ENCODE measurements around the gene MTHFD1L. TPM values are rescaled to one million over a fixed set of nuclear protein-coding genes. Genes with fewer than 3 reads are reported as not detected.
"Not testable (repeated sequence)": the region's sequence is repeated elsewhere in the genome, so short reads cannot be mapped to it uniquely, and the experiment has no call there.

Gene MTHFD1L
- total and polyA plus RNA-seq, 11 donors, result 1.1 to 13.2 (median 4.2) TPM

- intact Hi-C loops (cut with DNase I), result no loop called here
- 85 to 96% (median 95%) methylated on average over 5 of the region's 5 CpGs for WGBS, 4 donors
- ATAC-seq, result no peak
Measured at GRCh38 chr6:151113641-151114040, 248.1 kb downstream of the MTHFD1L start.

GRCh38 chr6:151118461-151119123 lies 253.1 kb downstream of the MTHFD1L start:
- Histone ChIP-seq H3K36me3 (no peaks in the 10 kb centered on the region), H3K27ac (no peak overlapping the region), H3K4me3 (no peak overlapping the region), H3K27me3 (no peaks in the 10 kb centered on the region), H3K9me3 (no peaks in the 10 kb centered on the region), H3K4me1 (peaks cover 0 to 9% (median 2%) of the 10 kb centered on the region in 12 donors)
- ATAC-seq, result no peak
- no peak for TF ChIP-seq POLR2A (IDR thresholded peaks at IDR 0.05)
- TF ChIP-seq CTCF (IDR thresholded peaks at IDR 0.05), result no peak
- WGBS, 4 donors, result 72 to 88% (median 79%) methylated on average over 8 of the region's 8 CpGs
- intact Hi-C loops (cut with DNase I), result no loop called here
- no peak for DNase-seq

More at GRCh38 chr6:151113641-151114040, 248.1 kb downstream of the MTHFD1L start:
- H3K27ac ChIP-seq, result no peak overlapping the region
- no peak overlapping the region for H3K4me3 ChIP-seq
- H3K4me1 ChIP-seq, result no peaks in the 10 kb centered on the region
- no peaks in the 10 kb centered on the region for H3K27me3 ChIP-seq
- DNase-seq, result no peak
- H3K36me3 ChIP-seq, result no peaks in the 10 kb centered on the region
- no peaks in the 10 kb centered on the region for H3K9me3 ChIP-seq
- TF ChIP-seq POLR2A (IDR thresholded peaks at IDR 0.05), result no peak

- intact Hi-C loops (cut with DNase I), result no loop called here
- TF ChIP-seq POLR2A (IDR thresholded peaks at IDR 0.05) (no peak), CTCF (IDR thresholded peaks at IDR 0.05) (no peak)
- peaks cover 0 to 9% (median 2%) of the 10 kb centered on the region in 12 donors for H3K4me1 ChIP-seq
- no peaks in the 10 kb centered on the region for H3K36me3 ChIP-seq
- DNase-seq (no peak), ATAC-seq (no peak)
- no peaks in the 10 kb centered on the region for H3K27me3 ChIP-seq
- H3K27ac ChIP-seq, result peak overlapping the region in 1 of 12 donors; percentile 32
- no peaks in the 10 kb centered on the region for H3K9me3 ChIP-seq
- WGBS, 4 donors, result 90 to 93% (median 92%) methylated on average over 11 of the region's 11 CpGs
- H3K4me3 ChIP-seq, result no peak overlapping the region
Measured at GRCh38 chr6:151119823-151120524, 254.5 kb downstream of the MTHFD1L start.

GRCh38 chr6:151121900-151122299 lies 256.4 kb downstream of the MTHFD1L start:
- H3K4me3 ChIP-seq, result no peak overlapping the region
- H3K27me3 ChIP-seq, result no peaks in the 10 kb centered on the region
- DNase-seq, result peak; percentile 71 to 87 (median 72)
- TF ChIP-seq CTCF (IDR thresholded peaks at IDR 0.05), result no peak
- no peak for TF ChIP-seq POLR2A (IDR thresholded peaks at IDR 0.05)
- intact Hi-C loops (cut with DNase I), result no loop called here
- peak overlapping the region in 1 of 12 donors; percentile 32 for H3K27ac ChIP-seq
- peak; percentile 66 to 92 (median 79) for ATAC-seq
- 59 to 78% (median 73%) methylated on average over 1 of the region's 1 CpG for WGBS, 4 donors
- no peaks in the 10 kb centered on the region for H3K9me3 ChIP-seq
- H3K36me3 ChIP-seq, result no peaks in the 10 kb centered on the region
- H3K4me1 ChIP-seq, result peaks cover 0 to 9% (median 2%) of the 10 kb centered on the region in 12 donors

- WGBS, 4 donors, result 94 to 98% (median 96%) methylated on average over 8 of the region's 8 CpGs
- not testable (repeated sequence) for H3K4me1 ChIP-seq, H3K4me3 ChIP-seq, H3K9me3 ChIP-seq, ATAC-seq, H3K27ac ChIP-seq, DNase-seq, H3K27me3 ChIP-seq, H3K36me3 ChIP-seq
- intact Hi-C loops (cut with DNase I), result loop anchor here in 1 of 10 donors (2.0 kb wide), 1 partner anchor 29 kb away; no protein-coding TSS in a partner anchor
Measured at GRCh38 chr6:151123641-151124040, 258.1 kb downstream of the MTHFD1L start.

GRCh38 chr6:151125242-151125641 lies 259.7 kb downstream of the MTHFD1L start:
- not testable (repeated sequence) for H3K27me3 ChIP-seq, DNase-seq, H3K4me3 ChIP-seq, H3K27ac ChIP-seq, ATAC-seq, H3K9me3 ChIP-seq, H3K36me3 ChIP-seq, H3K4me1 ChIP-seq
- 64 to 70% (median 65%) methylated on average over 2 of the region's 2 CpGs for WGBS, 4 donors
- intact Hi-C loops (cut with DNase I), result loop anchor here in 1 of 10 donors (2.0 kb wide), 1 partner anchor 30 kb away; no protein-coding TSS in a partner anchor

- intact Hi-C loops (cut with DNase I), result loop anchor here in 1 of 10 donors (2.0 kb wide), 1 partner anchor 31 kb away; no protein-coding TSS in a partner anchor
- H3K36me3 ChIP-seq, H3K4me1 ChIP-seq, H3K27me3 ChIP-seq, H3K4me3 ChIP-seq, ATAC-seq, H3K27ac ChIP-seq, H3K9me3 ChIP-seq, DNase-seq: not testable (repeated sequence)
- 79 to 84% (median 81%) methylated on average over 6 of the region's 6 CpGs for WGBS, 4 donors
Measured at GRCh38 chr6:151125651-151126416, 260.3 kb downstream of the MTHFD1L start.
